Vagina (tissue), 2 donors: ENCODE data around the gene OR2T35.

Experiments
- POLR2A ChIP-seq, 2 donors: fragments of 450-650 bp; IDR thresholded peaks; one replicate each; pipeline ENCODE4 v1.6.1; 2017; ENCODE audit warnings: antibody characterized with exemption in 2 of 2, mild to moderate bottlenecking in 2 of 2, moderate library complexity in 2 of 2
- POLR2AphosphoS5 ChIP-seq, 2 donors: sonication (generic); formaldehyde crosslinking; IDR thresholded peaks; one replicate each; pipeline ENCODE4 v1.9.0; 2017; ENCODE audit warnings: antibody characterized with exemption in 2 of 2, mild to moderate bottlenecking in 2 of 2, low read depth in 1 of 2; ENCODE audit not compliant: insufficient read depth in 1 of 2
- TF ChIP-seq, protein P1 (sequence below), 3 experiments: fragments of 450-650 bp in 2 of 3; fragments of 200-600 bp in 1 of 3; sonication (generic) in 1 of 3; IDR thresholded peaks; one replicate each; pipeline ENCODE4 v1.5.1; 2017 to 2019; ENCODE audit warnings: antibody characterized with exemption in 3 of 3, mild to moderate bottlenecking in 2 of 3, moderate library complexity in 2 of 3

DNA sequence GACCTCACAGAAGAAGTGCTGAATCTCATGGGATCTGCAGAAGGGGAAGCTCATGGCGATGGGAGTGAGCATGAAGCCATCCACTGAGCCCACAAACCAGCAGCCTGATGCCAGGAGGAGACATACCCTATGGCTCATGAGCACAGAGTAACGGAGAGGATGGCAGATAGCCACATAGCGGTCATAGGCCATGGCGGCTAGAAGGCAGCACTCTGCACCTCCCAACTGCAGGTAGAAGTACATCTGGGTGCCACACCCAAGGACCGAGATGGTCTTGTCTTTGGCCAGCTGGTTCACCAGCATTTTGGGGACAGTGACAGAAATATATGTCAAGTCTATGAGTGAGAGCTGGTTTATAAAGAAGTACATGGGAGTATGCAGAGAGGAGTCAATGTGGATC lies 51.9 kb downstream of the OR2T35 start:
- TF ChIP-seq POLR2A (IDR thresholded peaks at IDR 0.05) (no peak), POLR2AphosphoS5 (IDR thresholded peaks at IDR 0.05; ENCODE audit: insufficient read depth in 1 of 2, low read depth in 1 of 2) (no peak)
- TF ChIP-seq, protein P1, sequence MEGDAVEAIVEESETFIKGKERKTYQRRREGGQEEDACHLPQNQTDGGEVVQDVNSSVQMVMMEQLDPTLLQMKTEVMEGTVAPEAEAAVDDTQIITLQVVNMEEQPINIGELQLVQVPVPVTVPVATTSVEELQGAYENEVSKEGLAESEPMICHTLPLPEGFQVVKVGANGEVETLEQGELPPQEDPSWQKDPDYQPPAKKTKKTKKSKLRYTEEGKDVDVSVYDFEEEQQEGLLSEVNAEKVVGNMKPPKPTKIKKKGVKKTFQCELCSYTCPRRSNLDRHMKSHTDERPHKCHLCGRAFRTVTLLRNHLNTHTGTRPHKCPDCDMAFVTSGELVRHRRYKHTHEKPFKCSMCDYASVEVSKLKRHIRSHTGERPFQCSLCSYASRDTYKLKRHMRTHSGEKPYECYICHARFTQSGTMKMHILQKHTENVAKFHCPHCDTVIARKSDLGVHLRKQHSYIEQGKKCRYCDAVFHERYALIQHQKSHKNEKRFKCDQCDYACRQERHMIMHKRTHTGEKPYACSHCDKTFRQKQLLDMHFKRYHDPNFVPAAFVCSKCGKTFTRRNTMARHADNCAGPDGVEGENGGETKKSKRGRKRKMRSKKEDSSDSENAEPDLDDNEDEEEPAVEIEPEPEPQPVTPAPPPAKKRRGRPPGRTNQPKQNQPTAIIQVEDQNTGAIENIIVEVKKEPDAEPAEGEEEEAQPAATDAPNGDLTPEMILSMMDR (IDR thresholded peaks at IDR 0.05), result no peak
